HG03039 (cell line): ENCODE measurements around the gene BZW2.

Experiments used
- ATAC-seq: cut with Tn5 transposase; IDR thresholded peaks from one replicate; pipeline ENCODE4 v1.9.1; 2021; ENCODE audit warnings: mild to moderate bottlenecking, moderate library complexity; ENCODE audit not compliant: unreplicated experiment

BZW2 gene

DNA sequence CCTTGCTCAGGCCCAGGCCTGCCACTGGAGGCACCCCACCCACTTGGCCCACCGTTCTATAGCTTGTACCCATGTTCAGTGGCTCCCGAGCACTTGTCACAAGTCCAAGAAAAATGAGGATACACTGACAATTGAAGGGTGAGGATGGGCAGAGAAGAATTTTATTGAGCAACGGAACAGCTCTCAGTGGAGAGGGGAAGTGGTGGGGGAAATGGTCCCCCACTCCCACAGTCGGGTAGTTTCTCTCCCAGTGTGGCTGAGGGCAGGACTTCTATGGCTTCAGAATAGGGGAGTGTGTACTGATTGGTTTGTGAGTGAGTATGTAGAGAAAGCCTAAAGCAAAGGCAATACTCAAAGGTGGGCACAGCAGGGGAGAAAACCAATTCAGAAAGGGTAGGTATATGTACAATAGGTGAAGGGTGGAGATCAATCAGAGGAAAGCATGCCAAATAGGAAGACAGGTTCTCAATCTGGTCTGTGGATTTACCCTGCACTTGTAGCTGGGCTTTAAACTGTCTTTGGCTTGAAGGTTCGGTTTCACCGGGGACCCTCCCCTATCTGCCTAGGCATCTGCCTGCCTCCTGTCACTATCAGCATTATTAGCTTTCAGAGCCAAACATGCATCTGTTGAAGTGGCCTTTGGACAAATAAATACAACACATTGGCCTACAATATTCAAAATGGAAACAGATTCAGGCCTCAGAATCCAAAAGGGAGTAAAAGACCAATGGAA lies 98.7 kb downstream of the BZW2 start:
- ATAC-seq: no peak

DNA sequence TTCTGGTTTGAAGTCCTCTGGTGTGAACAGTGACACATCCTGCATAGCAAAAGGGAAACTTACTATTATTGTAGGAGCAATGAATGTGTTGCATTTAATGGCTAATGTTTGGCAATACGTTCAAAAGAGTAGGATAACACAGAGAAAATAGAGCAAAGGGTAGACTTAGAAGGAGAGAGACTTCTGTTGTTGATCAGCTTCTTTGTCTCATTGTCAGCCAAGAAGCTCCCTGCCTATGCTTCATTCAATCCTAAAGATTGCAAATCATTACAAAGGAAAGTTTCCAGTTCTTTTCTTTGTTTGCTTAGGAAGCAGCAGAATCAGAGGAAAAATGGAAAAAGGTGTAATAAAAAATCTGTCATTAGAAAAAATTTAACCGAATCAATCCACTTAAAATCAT lies 99.7 kb downstream of the BZW2 start:
- ATAC-seq: no peak

- ATAC-seq: no peak
Observed at GRCh38 chr7:16747102-16747501, 101.1 kb downstream of the BZW2 start.

GRCh38 chr7:16753102-16753931 lies 107.3 kb downstream of the BZW2 start, which contains the start of gene TSPAN13:
TSPAN13 (plus strand) TSS chr7:16753755; CDS start chr7:16753968, 213 bp downstream.
- ATAC-seq: peak; percentile 87

GRCh38 chr7:16753932-16754855 lies 108.2 kb downstream of the BZW2 start:
- peak; percentile 6 for ATAC-seq

GRCh38 chr7:16754856-16755317 lies 108.9 kb downstream of the BZW2 start:
- ATAC-seq: no peak

GRCh38 chr7:16755397-16755796 lies 109.4 kb downstream of the BZW2 start:
- ATAC-seq: no peak
